Nephron (organoid): ENCODE measurements around the gene LRRIQ4.

Experiments
- H3K27ac Mint-ChIP-seq, 3 experiments: 2 replicates each; pipeline ENCODE4 v1.8.0; 2020; ENCODE audit warnings: mixed read lengths in 3 of 3, mild to moderate bottlenecking in 2 of 3, moderate library complexity in 1 of 3
- H3K27me3 Mint-ChIP-seq: 2 replicates; pipeline ENCODE4 v1.8.0; 2021; ENCODE audit warnings: low read depth, mild to moderate bottlenecking, moderate library complexity, mixed read lengths
- H3K36me3 Mint-ChIP-seq: 2 replicates; pipeline ENCODE4 v1.8.0; 2020; ENCODE audit warnings: low read depth, mixed read lengths
- H3K4me1 Mint-ChIP-seq: 2 replicates; pipeline ENCODE4 v1.8.0; 2020; ENCODE audit warnings: mixed read lengths
- H3K4me3 Mint-ChIP-seq, 3 experiments: 2 replicates each; pipeline ENCODE4 v1.8.0; 2020; ENCODE audit warnings: mild to moderate bottlenecking in 3 of 3, mixed read lengths in 3 of 3, moderate library complexity in 2 of 3
- H3K9me3 Mint-ChIP-seq: 2 replicates; pipeline ENCODE4 v1.8.0; 2020; ENCODE audit warnings: mixed read lengths
- TF ChIP-seq, protein P1 (sequence below), 3 experiments: fragments of 200-600 bp; sonication (generic); IDR thresholded peaks; one replicate each; pipeline ENCODE4 v1.5.0; 2021; ENCODE audit warnings: antibody characterized with exemption in 3 of 3; ENCODE audit not compliant: unreplicated experiment in 3 of 3

Gene LRRIQ4

DNA sequence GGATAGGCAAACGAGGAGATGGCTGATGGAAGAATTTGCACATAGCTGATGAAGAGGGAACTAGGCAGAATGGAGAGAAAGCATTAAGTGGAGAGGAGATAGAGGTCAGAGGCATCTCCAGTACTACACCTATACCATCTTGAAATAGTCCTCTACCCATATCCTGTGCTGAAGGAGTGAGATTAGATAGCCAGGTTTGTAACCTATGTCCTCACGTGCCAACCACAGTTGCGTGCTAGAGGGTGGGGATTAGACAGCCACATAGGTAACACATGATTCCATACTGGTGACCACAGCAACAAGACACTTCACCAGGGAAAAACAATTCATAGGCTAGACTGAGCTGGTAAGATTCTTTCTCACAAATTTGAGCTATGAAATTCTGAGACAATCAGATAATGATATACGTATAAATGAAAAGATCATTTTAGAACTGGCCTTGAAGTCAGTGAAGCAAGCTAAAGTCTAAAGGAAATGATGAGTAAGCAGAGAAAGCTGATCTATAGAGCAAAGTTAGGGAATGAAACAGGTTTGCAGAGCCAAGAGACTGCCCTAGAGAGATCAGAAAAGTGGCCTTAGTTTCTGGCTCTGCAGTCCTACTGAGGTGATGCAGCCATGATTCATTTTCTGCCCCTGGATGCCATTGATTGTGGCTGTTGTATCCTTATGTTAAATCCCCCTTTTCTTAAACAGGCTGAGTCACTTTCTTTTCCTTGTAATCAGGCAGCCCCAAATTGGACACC, 21.8 kb upstream of the LRRIQ4 start:
- Mint-ChIP-seq H3K36me3 (peaks cover 28% of the 10 kb centered on the region), H3K4me1 (no peaks in the 10 kb centered on the region), H3K4me3 (no peak overlapping the region), H3K27ac (no peak overlapping the region), H3K9me3 (no peaks in the 10 kb centered on the region), H3K27me3 (no peaks in the 10 kb centered on the region)
- TF ChIP-seq, protein P1, sequence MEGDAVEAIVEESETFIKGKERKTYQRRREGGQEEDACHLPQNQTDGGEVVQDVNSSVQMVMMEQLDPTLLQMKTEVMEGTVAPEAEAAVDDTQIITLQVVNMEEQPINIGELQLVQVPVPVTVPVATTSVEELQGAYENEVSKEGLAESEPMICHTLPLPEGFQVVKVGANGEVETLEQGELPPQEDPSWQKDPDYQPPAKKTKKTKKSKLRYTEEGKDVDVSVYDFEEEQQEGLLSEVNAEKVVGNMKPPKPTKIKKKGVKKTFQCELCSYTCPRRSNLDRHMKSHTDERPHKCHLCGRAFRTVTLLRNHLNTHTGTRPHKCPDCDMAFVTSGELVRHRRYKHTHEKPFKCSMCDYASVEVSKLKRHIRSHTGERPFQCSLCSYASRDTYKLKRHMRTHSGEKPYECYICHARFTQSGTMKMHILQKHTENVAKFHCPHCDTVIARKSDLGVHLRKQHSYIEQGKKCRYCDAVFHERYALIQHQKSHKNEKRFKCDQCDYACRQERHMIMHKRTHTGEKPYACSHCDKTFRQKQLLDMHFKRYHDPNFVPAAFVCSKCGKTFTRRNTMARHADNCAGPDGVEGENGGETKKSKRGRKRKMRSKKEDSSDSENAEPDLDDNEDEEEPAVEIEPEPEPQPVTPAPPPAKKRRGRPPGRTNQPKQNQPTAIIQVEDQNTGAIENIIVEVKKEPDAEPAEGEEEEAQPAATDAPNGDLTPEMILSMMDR (IDR thresholded peaks at IDR 0.05; ENCODE audit: unreplicated experiment in 3 of 3) = no peak

DNA sequence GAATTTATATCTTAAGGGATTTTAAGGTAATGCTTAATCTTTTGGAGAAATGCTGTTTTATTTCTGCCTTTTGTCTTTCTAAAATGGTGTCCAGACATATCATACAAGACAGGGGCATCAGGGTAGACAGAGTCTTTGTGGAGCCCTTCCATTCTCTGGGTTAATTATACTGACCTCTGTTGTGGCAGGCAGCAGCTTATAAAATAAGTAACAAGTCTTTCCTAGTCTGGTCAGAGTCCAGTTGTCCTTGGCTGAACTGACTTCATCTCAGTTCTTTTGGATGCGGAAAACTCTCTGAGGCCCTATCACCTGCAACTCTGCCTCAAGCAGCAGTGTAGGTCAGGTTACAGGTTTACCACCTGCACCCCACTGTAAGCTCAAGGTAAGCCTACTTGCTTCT, 20.3 kb upstream of the LRRIQ4 start:
- Mint-ChIP-seq H3K9me3 (no peaks in the 10 kb centered on the region), H3K4me1 (no peaks in the 10 kb centered on the region), H3K27me3 (no peaks in the 10 kb centered on the region), H3K27ac (peak overlapping the region in 1 of 3 experiments; percentile 7), H3K36me3 (peaks cover 16% of the 10 kb centered on the region), H3K4me3 (no peak overlapping the region)
- TF ChIP-seq, protein P1 (IDR thresholded peaks at IDR 0.05; ENCODE audit: unreplicated experiment in 3 of 3) = no peak

DNA sequence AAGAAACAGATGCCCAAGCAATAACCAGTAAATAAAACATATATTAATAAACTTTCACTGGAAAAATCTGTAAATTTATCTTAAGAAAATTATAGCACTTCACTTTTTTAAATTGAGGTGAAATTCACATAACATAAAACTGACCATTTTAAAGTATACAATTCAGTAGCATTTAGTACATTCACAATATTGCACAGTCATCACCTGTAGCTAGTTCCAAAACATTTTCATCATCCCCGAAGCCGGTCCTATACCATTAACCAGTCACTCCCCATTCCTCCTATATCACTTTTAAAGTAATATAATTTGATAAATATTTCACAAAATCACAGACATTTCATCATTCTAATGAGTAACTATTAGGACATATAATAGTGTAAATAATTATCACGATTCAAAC, 8.0 kb upstream of the LRRIQ4 start:
- H3K9me3 Mint-ChIP-seq = no peaks in the 10 kb centered on the region
- no peak overlapping the region for H3K27ac Mint-ChIP-seq
- peaks cover 8% of the 10 kb centered on the region for H3K36me3 Mint-ChIP-seq
- no peaks in the 10 kb centered on the region for H3K27me3 Mint-ChIP-seq
- TF ChIP-seq, protein P1 (IDR thresholded peaks at IDR 0.05; ENCODE audit: unreplicated experiment in 3 of 3) = no peak
- no peak overlapping the region for H3K4me3 Mint-ChIP-seq
- H3K4me1 Mint-ChIP-seq = no peaks in the 10 kb centered on the region

DNA sequence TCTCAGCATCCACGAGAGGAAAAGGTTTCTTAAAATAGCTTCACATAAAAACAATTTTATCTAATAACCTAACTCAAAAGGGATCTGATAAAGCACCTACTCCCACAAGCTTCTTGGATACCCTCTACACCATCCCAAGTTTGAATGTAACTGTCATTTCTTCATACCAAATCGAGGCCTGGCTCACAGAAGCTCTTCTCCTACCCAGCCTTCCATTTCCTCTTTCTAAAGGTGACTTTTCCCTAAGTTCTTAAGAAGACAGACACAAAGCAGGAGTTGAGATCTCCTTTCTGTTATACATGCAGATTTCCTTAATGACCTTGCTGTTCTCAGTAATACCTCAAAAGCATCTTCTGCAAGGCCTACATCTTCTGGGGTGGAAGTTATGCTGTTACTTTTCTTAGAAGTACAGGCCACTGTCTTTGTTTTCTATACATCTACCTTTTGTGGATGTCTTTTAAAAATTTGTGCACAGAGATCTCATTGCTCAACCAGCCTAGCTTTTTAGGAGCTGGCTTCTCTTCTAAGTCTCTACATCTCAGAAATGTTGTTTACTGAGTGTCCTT, 3.4 kb upstream of the LRRIQ4 start:
- Mint-ChIP-seq H3K9me3 (peaks cover 5% of the 10 kb centered on the region), H3K4me3 (no peak overlapping the region), H3K36me3 (no peaks in the 10 kb centered on the region), H3K4me1 (peaks cover 9% of the 10 kb centered on the region), H3K27me3 (no peaks in the 10 kb centered on the region), H3K27ac (no peak overlapping the region)
- TF ChIP-seq, protein P1 (IDR thresholded peaks at IDR 0.05; ENCODE audit: unreplicated experiment in 3 of 3) = no peak

DNA sequence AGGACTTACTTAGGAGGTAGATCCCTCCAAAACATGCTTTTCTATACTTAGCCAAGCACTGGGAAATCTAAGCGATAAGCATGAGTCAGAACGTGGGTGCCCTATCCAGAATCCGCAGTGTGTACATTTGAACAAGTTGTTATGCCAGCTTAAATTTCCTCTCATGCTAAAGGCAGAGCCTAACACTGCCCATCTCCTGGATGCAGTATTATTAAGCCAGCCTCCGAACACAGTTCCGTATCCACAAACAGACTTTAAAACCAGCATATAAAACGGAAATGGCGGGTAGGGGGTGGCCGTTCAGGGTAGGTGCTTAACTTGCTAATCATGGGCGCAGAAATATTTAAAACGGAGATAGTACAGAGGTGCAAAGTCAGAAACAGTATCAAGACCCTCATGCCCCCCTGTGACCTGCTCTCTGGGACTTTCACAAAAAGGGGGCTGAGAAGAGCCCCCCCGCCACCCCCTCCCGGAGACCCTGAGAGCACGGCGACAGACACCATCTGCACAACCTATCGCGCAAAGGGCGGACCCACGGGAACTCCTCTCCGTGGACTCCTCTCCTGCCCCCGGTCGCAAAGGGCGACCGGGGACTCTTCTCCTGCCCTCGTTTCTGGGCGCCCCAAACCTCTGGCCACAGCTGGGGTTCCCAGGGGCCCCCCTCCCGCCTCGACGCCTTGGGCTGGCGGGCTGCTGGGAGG, 889 bp upstream of the LRRIQ4 start:
- TF ChIP-seq, protein P1 (IDR thresholded peaks at IDR 0.05; ENCODE audit: unreplicated experiment in 3 of 3) = no peak
- Mint-ChIP-seq H3K27ac (peak overlapping the region; percentile 78 to 90 (median 85)), H3K36me3 (no peaks in the 10 kb centered on the region), H3K4me3 (peak overlapping the region; percentile 80 to 94 (median 90)), H3K4me1 (peaks cover 9% of the 10 kb centered on the region), H3K9me3 (peaks cover 16% of the 10 kb centered on the region), H3K27me3 (no peaks in the 10 kb centered on the region)
